Measurements from ENCODE around the gene PDLIM1. TPM values are rescaled to one million over a fixed set of nuclear protein-coding genes. Genes with fewer than 3 reads are reported as not detected.

The PDLIM1 gene
- polyA plus RNA-seq, 1 of the 3 experiments (the other 2 are of a cell fraction) = 97.2 TPM

GRCh38 chr10:95214793-95215192 lies 76.0 kb downstream of the PDLIM1 start:
- ChIA-PET CTCF (no interaction called here), POLR2A (no interaction called here)
- TF ChIP-seq, protein P1, sequence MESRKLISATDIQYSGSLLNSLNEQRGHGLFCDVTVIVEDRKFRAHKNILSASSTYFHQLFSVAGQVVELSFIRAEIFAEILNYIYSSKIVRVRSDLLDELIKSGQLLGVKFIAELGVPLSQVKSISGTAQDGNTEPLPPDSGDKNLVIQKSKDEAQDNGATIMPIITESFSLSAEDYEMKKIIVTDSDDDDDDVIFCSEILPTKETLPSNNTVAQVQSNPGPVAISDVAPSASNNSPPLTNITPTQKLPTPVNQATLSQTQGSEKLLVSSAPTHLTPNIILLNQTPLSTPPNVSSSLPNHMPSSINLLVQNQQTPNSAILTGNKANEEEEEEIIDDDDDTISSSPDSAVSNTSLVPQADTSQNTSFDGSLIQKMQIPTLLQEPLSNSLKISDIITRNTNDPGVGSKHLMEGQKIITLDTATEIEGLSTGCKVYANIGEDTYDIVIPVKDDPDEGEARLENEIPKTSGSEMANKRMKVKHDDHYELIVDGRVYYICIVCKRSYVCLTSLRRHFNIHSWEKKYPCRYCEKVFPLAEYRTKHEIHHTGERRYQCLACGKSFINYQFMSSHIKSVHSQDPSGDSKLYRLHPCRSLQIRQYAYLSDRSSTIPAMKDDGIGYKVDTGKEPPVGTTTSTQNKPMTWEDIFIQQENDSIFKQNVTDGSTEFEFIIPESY (IDR thresholded peaks at IDR 0.05; ENCODE audit: borderline replicate concordance, low read depth) = no peak
- TF ChIP-seq NRF1 (IDR thresholded peaks at IDR 0.05; ENCODE audit: low read depth, low read length) = no peak
- TF ChIP-seq ELF1 (IDR thresholded peaks at IDR 0.05) = no peak
- TF ChIP-seq POLR2AphosphoS5 (IDR thresholded peaks at IDR 0.05; ENCODE audit: low read depth, low read length) = no peak
- no peak for TF ChIP-seq YY1 (IDR thresholded peaks at IDR 0.05; ENCODE audit: low read depth)
- TF ChIP-seq RFX5 (IDR thresholded peaks at IDR 0.05; ENCODE audit: low read length) = no peak
- 69% methylated on average over 3 of the region's 3 CpGs for WGBS (ENCODE audit: low lambda C conversion rate)
- no peaks in the 10 kb centered on the region for H3K9me2 ChIP-seq
- no peak overlapping the region for H2AFZ ChIP-seq (ENCODE audit: low read depth)
- no peak overlapping the region for H3K4me2 ChIP-seq
- H3K4me1 ChIP-seq (ENCODE audit: control insufficient read depth in 1 of 2, insufficient read depth in 2 of 2, low read depth in 1 of 2, low read length in 1 of 2) = peaks cover 0 to 3% of the 10 kb centered on the region in 2 experiments; a peak in 1 of 4 replicates
- H3K79me2 ChIP-seq (ENCODE audit: insufficient read depth) = no peaks in the 10 kb centered on the region
- H4K20me1 ChIP-seq (ENCODE audit: insufficient read depth) = no peaks in the 10 kb centered on the region
- H3F3A ChIP-seq (replicated peaks; ENCODE audit: insufficient read depth) = no peaks in the 10 kb centered on the region
- no peak for DNase-seq
- no peak overlapping the region for H3K27ac ChIP-seq (ENCODE audit: low read depth in 2 of 2, low read length in 1 of 2)
- 0 out of 2 replicates have a peak, but pooled peaks cover 4% of the 10 kb centered on the region for H3K9me3 ChIP-seq
- no peaks in the 10 kb centered on the region for H3K27me3 ChIP-seq (ENCODE audit: insufficient read depth)
- no peak overlapping the region for H3K4me3 ChIP-seq (ENCODE audit: low read depth in 2 of 2, low read length in 1 of 2)
- no peak overlapping the region for H3K9ac ChIP-seq
- H3K36me3 ChIP-seq (replicated peaks in 1 of 2; ENCODE audit: control insufficient read depth in 1 of 2, insufficient read depth in 2 of 2, low read length in 1 of 2) = no peaks in the 10 kb centered on the region

DNA sequence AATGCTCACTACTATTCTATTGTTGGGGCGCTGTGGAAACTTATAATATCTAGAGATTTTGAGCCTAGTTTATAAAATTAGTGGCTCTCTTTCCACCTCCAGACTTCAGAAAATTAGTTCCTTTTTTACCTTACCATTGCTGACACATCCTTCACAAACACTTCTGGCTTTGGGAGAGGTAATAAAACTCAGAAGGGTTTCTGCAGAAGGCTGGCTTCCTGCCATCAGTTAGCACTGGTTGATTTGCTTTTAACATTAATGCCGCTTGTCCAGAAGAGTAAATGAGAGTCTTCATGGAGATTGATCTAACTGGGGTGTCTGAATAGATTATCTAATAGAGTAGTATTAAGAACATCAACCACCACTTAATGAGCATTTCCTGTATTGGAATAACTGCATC lies 76.4 kb downstream of the PDLIM1 start:
- Histone ChIP-seq H3K4me2 (no peak overlapping the region), H3F3A (replicated peaks; ENCODE audit: insufficient read depth) (no peaks in the 10 kb centered on the region), H3K9me3 (0 out of 2 replicates have a peak, but pooled peaks cover 1% of the 10 kb centered on the region), H3K9ac (no peak overlapping the region), H2AFZ (ENCODE audit: low read depth) (no peak overlapping the region), H3K4me3 (ENCODE audit: low read depth in 2 of 2, low read length in 1 of 2) (no peak overlapping the region), H3K4me1 (ENCODE audit: control insufficient read depth in 1 of 2, insufficient read depth in 2 of 2, low read depth in 1 of 2, low read length in 1 of 2) (peaks cover 0 to 3% of the 10 kb centered on the region in 2 experiments; a peak in 1 of 4 replicates), H3K36me3 (replicated peaks in 1 of 2; ENCODE audit: control insufficient read depth in 1 of 2, insufficient read depth in 2 of 2, low read length in 1 of 2) (no peaks in the 10 kb centered on the region), H3K27me3 (ENCODE audit: insufficient read depth) (no peaks in the 10 kb centered on the region), H3K9me2 (no peaks in the 10 kb centered on the region), H3K27ac (ENCODE audit: low read depth in 2 of 2, low read length in 1 of 2) (no peak overlapping the region), H3K79me2 (ENCODE audit: insufficient read depth) (no peaks in the 10 kb centered on the region), H4K20me1 (ENCODE audit: insufficient read depth) (no peaks in the 10 kb centered on the region)
- TF ChIP-seq MXI1 (IDR thresholded peaks at IDR 0.05; ENCODE audit: low read depth, low read length) = no peak
- TF ChIP-seq, protein P2, sequence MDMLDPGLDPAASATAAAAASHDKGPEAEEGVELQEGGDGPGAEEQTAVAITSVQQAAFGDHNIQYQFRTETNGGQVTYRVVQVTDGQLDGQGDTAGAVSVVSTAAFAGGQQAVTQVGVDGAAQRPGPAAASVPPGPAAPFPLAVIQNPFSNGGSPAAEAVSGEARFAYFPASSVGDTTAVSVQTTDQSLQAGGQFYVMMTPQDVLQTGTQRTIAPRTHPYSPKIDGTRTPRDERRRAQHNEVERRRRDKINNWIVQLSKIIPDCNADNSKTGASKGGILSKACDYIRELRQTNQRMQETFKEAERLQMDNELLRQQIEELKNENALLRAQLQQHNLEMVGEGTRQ (IDR thresholded peaks at IDR 0.05; ENCODE audit: borderline replicate concordance, low read depth, low read length) = no peak
- no peak for TF ChIP-seq FOSL2 (IDR thresholded peaks at IDR 0.05; ENCODE audit: borderline replicate concordance, low read depth)
- no peak for TF ChIP-seq RFX5 (IDR thresholded peaks at IDR 0.05; ENCODE audit: low read length)
- no peak for TF ChIP-seq YY1 (IDR thresholded peaks at IDR 0.05; ENCODE audit: low read depth)
- TF ChIP-seq CHD2 (IDR thresholded peaks at IDR 0.05; ENCODE audit: low read length, partially characterized antibody) = no peak
- TF ChIP-seq NFIC (IDR thresholded peaks at IDR 0.05; ENCODE audit: borderline replicate concordance) = no peak
- no peak for TF ChIP-seq ELF1 (IDR thresholded peaks at IDR 0.05)
- no peak for TF ChIP-seq RAD21 (IDR thresholded peaks at IDR 0.05; ENCODE audit: low read length)
- no peak for TF ChIP-seq POLR2AphosphoS5 (IDR thresholded peaks at IDR 0.05; ENCODE audit: low read depth, low read length)
- no peak for TF ChIP-seq FOXM1 (IDR thresholded peaks at IDR 0.05; ENCODE audit: low read depth)
- no peak for TF ChIP-seq TAF1 (IDR thresholded peaks at IDR 0.05; ENCODE audit: borderline replicate concordance, low read depth, low read length)
- WGBS (ENCODE audit: low lambda C conversion rate) = 100% methylated on average over 2 of the region's 2 CpGs
- CTCF ChIA-PET = no interaction called here
- no peak for DNase-seq
- POLR2A ChIA-PET = no interaction called here

Measured in SK-N-SH (cell line).